OCI-LY1 (cell line): Measurements from ENCODE around the gene ODF4.

Source experiments
- EZH2 ChIP-seq: fragments of 200-600 bp; sonication (generic), shearing (Covaris generic); IDR thresholded peaks from 2 replicates; pipeline ENCODE4 v1.8.0; 2017; ENCODE audit warnings: borderline replicate concordance, mixed run types, mild to moderate bottlenecking, antibody characterized with exemption, low read length, moderate library complexity, mixed read lengths
- TF ChIP-seq, protein P1 (sequence below): fragments of 200-600 bp; sonication (generic), shearing (Covaris generic); IDR thresholded peaks from 2 replicates; pipeline ENCODE4 v1.5.1; 2017; ENCODE audit warnings: mild to moderate bottlenecking, antibody characterized with exemption, low read length, moderate library complexity, mixed read lengths

DNA sequence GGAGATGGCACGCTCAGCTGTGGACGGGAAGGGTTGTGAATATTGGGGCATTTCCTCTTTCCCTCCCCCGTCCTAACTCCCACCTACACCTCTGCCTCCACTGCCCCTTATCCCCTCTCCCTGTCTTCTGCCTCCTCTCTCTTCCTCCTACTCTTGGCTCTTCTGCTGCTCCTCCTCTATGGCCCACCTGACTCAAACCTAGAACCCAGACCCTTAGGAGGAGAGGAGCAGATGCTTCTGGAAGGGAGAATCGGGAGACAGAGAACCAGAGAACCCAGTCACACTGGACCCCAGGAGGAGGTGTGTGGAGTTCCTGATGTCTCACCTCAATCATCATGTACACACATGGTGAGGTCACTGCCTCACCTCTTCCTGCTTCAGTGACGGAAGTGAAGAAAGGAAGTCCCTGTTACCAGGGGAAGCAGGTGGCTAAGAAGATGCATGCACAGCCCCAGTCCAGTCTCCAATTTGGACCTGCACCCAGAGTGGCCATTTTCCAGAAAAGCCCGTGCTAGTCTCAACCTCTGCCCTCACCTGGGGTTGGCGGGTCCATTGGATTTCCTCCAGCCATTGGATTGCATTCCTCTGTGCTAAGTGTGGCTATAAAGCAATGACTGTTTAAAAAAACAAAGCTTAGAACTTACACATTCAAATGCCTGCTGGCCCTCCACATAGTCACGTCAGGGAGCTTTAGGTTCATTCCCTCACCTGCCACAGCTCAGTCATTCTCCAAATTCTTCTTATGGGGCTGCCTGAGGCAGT, 54.0 kb downstream of the ODF4 start:
- TF ChIP-seq, protein P1, sequence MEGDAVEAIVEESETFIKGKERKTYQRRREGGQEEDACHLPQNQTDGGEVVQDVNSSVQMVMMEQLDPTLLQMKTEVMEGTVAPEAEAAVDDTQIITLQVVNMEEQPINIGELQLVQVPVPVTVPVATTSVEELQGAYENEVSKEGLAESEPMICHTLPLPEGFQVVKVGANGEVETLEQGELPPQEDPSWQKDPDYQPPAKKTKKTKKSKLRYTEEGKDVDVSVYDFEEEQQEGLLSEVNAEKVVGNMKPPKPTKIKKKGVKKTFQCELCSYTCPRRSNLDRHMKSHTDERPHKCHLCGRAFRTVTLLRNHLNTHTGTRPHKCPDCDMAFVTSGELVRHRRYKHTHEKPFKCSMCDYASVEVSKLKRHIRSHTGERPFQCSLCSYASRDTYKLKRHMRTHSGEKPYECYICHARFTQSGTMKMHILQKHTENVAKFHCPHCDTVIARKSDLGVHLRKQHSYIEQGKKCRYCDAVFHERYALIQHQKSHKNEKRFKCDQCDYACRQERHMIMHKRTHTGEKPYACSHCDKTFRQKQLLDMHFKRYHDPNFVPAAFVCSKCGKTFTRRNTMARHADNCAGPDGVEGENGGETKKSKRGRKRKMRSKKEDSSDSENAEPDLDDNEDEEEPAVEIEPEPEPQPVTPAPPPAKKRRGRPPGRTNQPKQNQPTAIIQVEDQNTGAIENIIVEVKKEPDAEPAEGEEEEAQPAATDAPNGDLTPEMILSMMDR = no peak
- TF ChIP-seq EZH2 = no peak
